ENCODE measurements around the gene ZBTB7B.
A peak's percentile ranks its signal among the peaks of the same experiment; 100 is the strongest.

The ZBTB7B gene

GRCh38 chr1:155015527-155016230, 13.1 kb downstream of the ZBTB7B start:
- H3K4me3 ChIP-seq (ENCODE audit: low read length): no peak overlapping the region
- no peak for TF ChIP-seq CTCF (conservative IDR thresholded peaks at IDR 0.05; ENCODE audit: low read depth, low read length)
- DNase-seq (ENCODE audit: low read depth): no peak

- no peak for DNase-seq (ENCODE audit: low read depth)
- no peak for TF ChIP-seq CTCF (conservative IDR thresholded peaks at IDR 0.05; ENCODE audit: low read depth, low read length)
- H3K4me3 ChIP-seq (ENCODE audit: low read length): no peak overlapping the region
Observed at GRCh38 chr1:155016231-155016831, 13.7 kb downstream of the ZBTB7B start.

- TF ChIP-seq CTCF (conservative IDR thresholded peaks at IDR 0.05; ENCODE audit: low read depth, low read length): peak; percentile 99
- H3K4me3 ChIP-seq (ENCODE audit: low read length): peak overlapping the region; percentile 30
- peak; percentile 56 for DNase-seq (ENCODE audit: low read depth)
Observed at GRCh38 chr1:155017041-155017945, 14.7 kb downstream of the ZBTB7B start.

- peak overlapping the region; percentile 30 for H3K4me3 ChIP-seq (ENCODE audit: low read length)
- no peak for DNase-seq (ENCODE audit: low read depth)
- TF ChIP-seq CTCF (conservative IDR thresholded peaks at IDR 0.05; ENCODE audit: low read depth, low read length): no peak
Observed at GRCh38 chr1:155017946-155018316, 15.3 kb downstream of the ZBTB7B start.

- no peak overlapping the region for H3K4me3 ChIP-seq (ENCODE audit: low read length)
- no peak for TF ChIP-seq CTCF (conservative IDR thresholded peaks at IDR 0.05; ENCODE audit: low read depth, low read length)
- DNase-seq (ENCODE audit: low read depth): no peak
Observed at GRCh38 chr1:155018617-155019348, 16.2 kb downstream of the ZBTB7B start.

GRCh38 chr1:155019377-155020245, 17.0 kb downstream of the ZBTB7B start:
- no peak for TF ChIP-seq CTCF (conservative IDR thresholded peaks at IDR 0.05; ENCODE audit: low read depth, low read length)
- DNase-seq (ENCODE audit: low read depth): no peak
- H3K4me3 ChIP-seq (ENCODE audit: low read length): no peak overlapping the region
